H9 (cell line): ENCODE measurements around the gene HAO1. TPM values are rescaled to one million over a fixed set of nuclear protein-coding genes. Genes with fewer than 3 reads are reported as not detected.

Experiments
- DNase-seq: peaks from one replicate; pipeline ENCODE4 v3.0.0-alpha.2; 2017
- H2AFZ ChIP-seq: one replicate; pipeline ENCODE4 v1.6.1; 2013; ENCODE audit warnings: mild to moderate bottlenecking, low read length, control low read depth, moderate library complexity
- H2AK5ac ChIP-seq: 2 replicates; pipeline ENCODE4 v1.6.1; 2013; ENCODE audit warnings: low read length, control low read depth, mixed read lengths; ENCODE audit not compliant: insufficient read length
- H2BK120ac ChIP-seq: one replicate; pipeline ENCODE4 v1.6.1; 2013; ENCODE audit warnings: low read depth, mild to moderate bottlenecking, low read length, control low read depth, inconsistent platforms; ENCODE audit not compliant: poor library complexity, severe bottlenecking
- H2BK12ac ChIP-seq: 2 replicates; pipeline ENCODE4 v1.6.1; 2013; ENCODE audit warnings: low read length, control low read depth, mixed read lengths, low read depth; ENCODE audit not compliant: insufficient read length
- H2BK15ac ChIP-seq: 2 replicates; pipeline ENCODE4 v1.6.1; 2013; ENCODE audit warnings: low read depth, low read length, control low read depth
- H2BK20ac ChIP-seq: one replicate; pipeline ENCODE4 v1.6.1; 2013; ENCODE audit warnings: low read depth, mild to moderate bottlenecking, low read length, control low read depth, inconsistent platforms; ENCODE audit not compliant: poor library complexity, severe bottlenecking
- H2BK5ac ChIP-seq: 2 replicates; pipeline ENCODE4 v1.6.1; 2013; ENCODE audit warnings: low read length, control low read depth, mixed read lengths; ENCODE audit not compliant: insufficient read length
- H3K14ac ChIP-seq: 2 replicates; pipeline ENCODE4 v1.6.1; 2013; ENCODE audit warnings: low read length, control low read depth; ENCODE audit not compliant: insufficient read depth
- H3K18ac ChIP-seq: 2 replicates; pipeline ENCODE4 v1.6.1; 2013; ENCODE audit warnings: low read depth, mild to moderate bottlenecking, mixed read lengths, low read length, control low read depth; ENCODE audit not compliant: insufficient read length
- H3K23ac ChIP-seq: 2 replicates; pipeline ENCODE4 v1.6.1; 2013; ENCODE audit warnings: low read length, control low read depth, mixed read lengths, low read depth; ENCODE audit not compliant: insufficient read length
- H3K23me2 ChIP-seq: 2 replicates; pipeline ENCODE4 v1.6.1; 2013; ENCODE audit warnings: low read depth, mild to moderate bottlenecking, mixed read lengths, low read length, control low read depth; ENCODE audit not compliant: insufficient read length, poor library complexity, severe bottlenecking
- H3K27ac ChIP-seq: 2 replicates; pipeline ENCODE4 v1.5.1; 2013; ENCODE audit warnings: low read length, control low read depth, mixed read lengths, low read depth; ENCODE audit not compliant: insufficient read length
- H3K27me3 ChIP-seq: 2 replicates; pipeline ENCODE4 v1.6.1; 2013; ENCODE audit warnings: low read length, control low read depth, inconsistent platforms; ENCODE audit not compliant: insufficient read depth
- H3K4ac ChIP-seq: 2 replicates; pipeline ENCODE4 v1.6.1; 2013; ENCODE audit warnings: low read depth, mild to moderate bottlenecking, control low read depth, inconsistent platforms, low read length, moderate library complexity
- H3K4me1 ChIP-seq: 2 replicates; pipeline ENCODE4 v1.6.1; 2013; ENCODE audit warnings: low read length, control low read depth, inconsistent platforms; ENCODE audit not compliant: insufficient read depth
- H3K4me2 ChIP-seq: 2 replicates; pipeline ENCODE4 v1.6.1; 2013; ENCODE audit warnings: low read length, control low read depth, mixed read lengths; ENCODE audit not compliant: insufficient read length, insufficient read depth
- H3K56ac ChIP-seq: 2 replicates; pipeline ENCODE4 v1.6.1; 2013; ENCODE audit warnings: low read depth, mild to moderate bottlenecking, mixed read lengths, low read length, control low read depth; ENCODE audit not compliant: insufficient read length
- H3K79me1 ChIP-seq: 2 replicates; pipeline ENCODE4 v1.6.1; 2013; ENCODE audit warnings: low read depth, mild to moderate bottlenecking, moderate library complexity, low read length, control low read depth, inconsistent platforms; ENCODE audit not compliant: insufficient read depth, poor library complexity, severe bottlenecking
- H3K79me2 ChIP-seq: 2 replicates; pipeline ENCODE4 v1.6.1; 2013; ENCODE audit warnings: low read length, control low read depth, inconsistent platforms; ENCODE audit not compliant: insufficient read depth
- H3K9ac ChIP-seq: 2 replicates; pipeline ENCODE4 v1.6.1; 2013; ENCODE audit warnings: low read length, control low read depth, mixed read lengths; ENCODE audit not compliant: insufficient read length; ENCODE audit errors: extremely low read depth
- H3K9me3 ChIP-seq: one replicate; pipeline ENCODE4 v1.6.1; 2013; ENCODE audit warnings: low read depth, low read length, inconsistent platforms; ENCODE audit not compliant: control insufficient read depth
- H3T11ph ChIP-seq: one replicate; pipeline ENCODE4 v1.6.1; 2013; ENCODE audit warnings: mild to moderate bottlenecking, low read length, control low read depth, inconsistent platforms
- H4K20me1 ChIP-seq: one replicate; pipeline ENCODE4 v1.6.1; 2013; ENCODE audit not compliant: control insufficient read depth, insufficient read length, insufficient read depth
- H4K5ac ChIP-seq: 2 replicates; pipeline ENCODE4 v1.6.1; 2013; ENCODE audit warnings: low read depth, mild to moderate bottlenecking, mixed read lengths, low read length, control low read depth; ENCODE audit not compliant: insufficient read length
- H4K8ac ChIP-seq: replicated peaks from 2 replicates; pipeline ENCODE4 v1.6.1; 2013; ENCODE audit warnings: low read length, control low read depth, mixed read lengths, low read depth; ENCODE audit not compliant: insufficient read length
- H4K91ac ChIP-seq: 2 replicates; pipeline ENCODE4 v1.6.1; 2013; ENCODE audit warnings: low read depth, mild to moderate bottlenecking, moderate library complexity, mixed read lengths, low read length, control low read depth; ENCODE audit not compliant: insufficient read length
- H3K27ac Mint-ChIP-seq, 3 experiments: 2 replicates in 2 of 3; 3 replicates in 1 of 3; pipeline ENCODE4 v1.8.0; 2020 to 2021; ENCODE audit warnings: mixed read lengths in 3 of 3, mild to moderate bottlenecking in 1 of 3, moderate library complexity in 1 of 3
- H3K27me3 Mint-ChIP-seq: 2 replicates; pipeline ENCODE4 v1.8.0; 2021; ENCODE audit warnings: low read depth, mild to moderate bottlenecking, moderate library complexity, mixed read lengths
- H3K36me3 Mint-ChIP-seq, 3 experiments: 2 replicates in 2 of 3; 3 replicates in 1 of 3; pipeline ENCODE4 v1.8.0; 2020 to 2021; ENCODE audit warnings: low read depth in 3 of 3, mixed read lengths in 3 of 3; ENCODE audit not compliant: insufficient read depth in 1 of 3
- H3K4me1 Mint-ChIP-seq, 2 experiments: 2 replicates each; pipeline ENCODE4 v1.8.0; 2020; ENCODE audit warnings: mixed read lengths in 2 of 2
- H3K4me3 Mint-ChIP-seq, 2 experiments: 2 replicates in 1 of 2; 3 replicates in 1 of 2; pipeline ENCODE4 v1.8.0; 2020 to 2021; ENCODE audit warnings: mild to moderate bottlenecking in 2 of 2, mixed read lengths in 2 of 2, moderate library complexity in 1 of 2
- H3K9me3 Mint-ChIP-seq, 2 experiments: 2 replicates in 1 of 2; 3 replicates in 1 of 2; pipeline ENCODE4 v1.8.0; 2020; ENCODE audit warnings: mild to moderate bottlenecking in 2 of 2, mixed read lengths in 2 of 2, moderate library complexity in 1 of 2
- total RNA-seq: library from RNA; stranded (reverse); gene quantifications from 2 replicates; pipeline ENCODE4 v1.2.1, GENCODE V29; 2021
- TF ChIP-seq, protein P1 (sequence below): fragments of 200-600 bp; sonication (generic); conservative IDR thresholded peaks from 3 replicates; pipeline ENCODE4 v1.8.0; 2021; ENCODE audit warnings: antibody characterized with exemption, mild to moderate bottlenecking

Gene HAO1
- total RNA-seq, 1 experiment from 2014 or later = not detected

DNA sequence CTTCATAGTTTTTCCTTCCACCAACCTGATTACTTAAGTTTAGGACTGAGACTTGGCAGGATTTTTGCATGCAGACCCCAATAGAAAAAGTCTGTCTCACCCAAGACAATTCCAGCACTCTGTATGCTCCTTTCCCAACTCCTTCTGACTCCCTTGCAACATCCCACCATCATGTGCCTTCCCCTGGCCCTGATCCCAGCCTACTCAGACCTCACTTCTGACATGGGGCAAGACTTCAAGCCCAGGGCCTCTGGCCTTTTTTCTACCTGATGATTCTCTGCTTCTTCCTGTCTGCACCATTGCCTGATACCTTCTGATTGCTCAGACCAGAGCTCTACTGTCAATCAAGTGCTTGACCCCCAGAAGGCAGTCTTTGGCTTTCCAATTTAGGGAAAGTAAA lies 96.6 kb downstream of the HAO1 start:
- no peak overlapping the region for H4K8ac ChIP-seq
- H2BK120ac ChIP-seq = no peak overlapping the region
- no peaks in the 10 kb centered on the region for H3K4me1 ChIP-seq
- H3K23ac ChIP-seq = no peak overlapping the region
- no peak overlapping the region for H3K14ac ChIP-seq
- H3K9me3 ChIP-seq = no peaks in the 10 kb centered on the region
- H2BK12ac ChIP-seq = no peak overlapping the region
- no peak overlapping the region for H2BK15ac ChIP-seq
- Mint-ChIP-seq H3K9me3 (no peaks in the 10 kb centered on the region), H3K4me3 (no peak overlapping the region), H3K27me3 (no peaks in the 10 kb centered on the region), H3K36me3 (no peaks in the 10 kb centered on the region), H3K27ac (no peak overlapping the region; a peak in 1 of 7 replicates), H3K4me1 (no peaks in the 10 kb centered on the region)
- no peak overlapping the region for H4K91ac ChIP-seq
- H3K9ac ChIP-seq = no peak overlapping the region
- no peak for DNase-seq
- H2BK20ac ChIP-seq = no peak overlapping the region
- no peak overlapping the region for H3K4me2 ChIP-seq
- no peaks in the 10 kb centered on the region for H4K20me1 ChIP-seq
- H3K56ac ChIP-seq = no peak overlapping the region
- no peak overlapping the region for H3T11ph ChIP-seq
- no peaks in the 10 kb centered on the region for H3K79me1 ChIP-seq
- no peak overlapping the region for H2BK5ac ChIP-seq
- no peak overlapping the region for H3K18ac ChIP-seq
- H3K4ac ChIP-seq = no peak overlapping the region
- TF ChIP-seq, protein P1, sequence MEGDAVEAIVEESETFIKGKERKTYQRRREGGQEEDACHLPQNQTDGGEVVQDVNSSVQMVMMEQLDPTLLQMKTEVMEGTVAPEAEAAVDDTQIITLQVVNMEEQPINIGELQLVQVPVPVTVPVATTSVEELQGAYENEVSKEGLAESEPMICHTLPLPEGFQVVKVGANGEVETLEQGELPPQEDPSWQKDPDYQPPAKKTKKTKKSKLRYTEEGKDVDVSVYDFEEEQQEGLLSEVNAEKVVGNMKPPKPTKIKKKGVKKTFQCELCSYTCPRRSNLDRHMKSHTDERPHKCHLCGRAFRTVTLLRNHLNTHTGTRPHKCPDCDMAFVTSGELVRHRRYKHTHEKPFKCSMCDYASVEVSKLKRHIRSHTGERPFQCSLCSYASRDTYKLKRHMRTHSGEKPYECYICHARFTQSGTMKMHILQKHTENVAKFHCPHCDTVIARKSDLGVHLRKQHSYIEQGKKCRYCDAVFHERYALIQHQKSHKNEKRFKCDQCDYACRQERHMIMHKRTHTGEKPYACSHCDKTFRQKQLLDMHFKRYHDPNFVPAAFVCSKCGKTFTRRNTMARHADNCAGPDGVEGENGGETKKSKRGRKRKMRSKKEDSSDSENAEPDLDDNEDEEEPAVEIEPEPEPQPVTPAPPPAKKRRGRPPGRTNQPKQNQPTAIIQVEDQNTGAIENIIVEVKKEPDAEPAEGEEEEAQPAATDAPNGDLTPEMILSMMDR = no peak
- no peak overlapping the region for H3K27ac ChIP-seq
- no peak overlapping the region for H2AK5ac ChIP-seq
- no peaks in the 10 kb centered on the region for H3K79me2 ChIP-seq
- no peaks in the 10 kb centered on the region for H3K23me2 ChIP-seq
- no peaks in the 10 kb centered on the region for H3K27me3 ChIP-seq
- no peak overlapping the region for H4K5ac ChIP-seq
- no peak overlapping the region for H2AFZ ChIP-seq
